Activated gamma-delta T cell (primary cell): ENCODE data around the gene CT45A3.
"Not testable (repeated sequence)": the region's sequence is repeated elsewhere in the genome, so short reads cannot be mapped to it uniquely, and the experiment has no call there.

ENCODE experiments used
- DNase-seq: peaks from one replicate; lab custom pipeline; 2025; lab: John Stamatoyannopoulos, UW
- total RNA-seq, 2 donors: gene quantifications; one replicate each; lab custom pipeline; 2026; lab: John Stamatoyannopoulos, UW

The CT45A3 gene
- total RNA-seq = 0 reads per million in 2 donors

GRCh38 chrX:135768091-135768490 lies at the start of gene CT45A3:
Gene CT45A3 (minus strand): TSS chrX:135768191. CDS start chrX:135764444, 3,747 bp downstream.
- DNase-seq = not testable (repeated sequence)

- not testable (repeated sequence) for DNase-seq
Observed at GRCh38 chrX:135802687-135803086, 34.7 kb upstream of the CT45A3 start, which contains the start of gene CT45A6. Gene CT45A6 (minus strand): TSS chrX:135802787. CDS start chrX:135798993, 3,794 bp downstream.

- DNase-seq = not testable (repeated sequence)
Observed at GRCh38 chrX:135785403-135785802, 17.4 kb upstream of the CT45A3 start, which contains the start of gene CT45A5. Gene CT45A5 (minus strand): TSS chrX:135785503. CDS start chrX:135781729, 3,774 bp downstream.

- DNase-seq = not testable (repeated sequence)
Observed at GRCh38 chrX:135744739-135745138, 23.3 kb downstream of the CT45A3 start.

- DNase-seq = no peak
Observed at GRCh38 chrX:135741192-135741715, 26.7 kb downstream of the CT45A3 start.

GRCh38 chrX:135740681-135741149 lies 27.3 kb downstream of the CT45A3 start:
- no peak for DNase-seq

- DNase-seq = no peak
Observed at GRCh38 chrX:135737366-135738071, 30.5 kb downstream of the CT45A3 start.

GRCh38 chrX:135734666-135735065 lies 33.3 kb downstream of the CT45A3 start:
- not testable (repeated sequence) for DNase-seq

- no peak for DNase-seq
Observed at GRCh38 chrX:135713795-135714194, 54.2 kb downstream of the CT45A3 start.

- not testable (repeated sequence) for DNase-seq
Observed at GRCh38 chrX:135713183-135713689, 54.8 kb downstream of the CT45A3 start, which contains the start of gene CT45A1. Gene CT45A1 (plus strand): TSS chrX:135713639. CDS start chrX:135718941, 5,302 bp downstream.
